Activated B cell treated with CpG ODN at 0.5 μM for 24 hours (primary cell): ENCODE data around the gene SCFD2. TPM values are rescaled to one million over a fixed set of nuclear protein-coding genes. Genes with fewer than 3 reads are reported as not detected.

Source experiments
- ATAC-seq: fragments of 200-7000 bp; cut with Tn5 transposase; one replicate; pipeline ENCODE4 v1.10.0; 2021; ENCODE audit warnings: low read depth, mild to moderate bottlenecking, moderate library complexity
- CTCF ChIA-PET: fragments of 350-600 bp; sonication (Branson Sonifier 250); formaldehyde crosslinking; loops from one replicate; lab custom pipeline; 2021; ENCODE audit warnings: antibody characterized with exemption; lab: Charles Lee
- POLR2A ChIA-PET: fragments of 350-600 bp; sonication (Branson Sonifier 250); formaldehyde crosslinking; loops from one replicate; lab custom pipeline; 2021; ENCODE audit warnings: antibody characterized with exemption; lab: Charles Lee
- DNase-seq: peaks from one replicate; pipeline ENCODE4 v3.0.0; 2022
- H3K27ac Mint-ChIP-seq: one replicate; pipeline ENCODE4 v1.8.0; 2020; ENCODE audit warnings: mixed read lengths
- H3K27me3 Mint-ChIP-seq: one replicate; pipeline ENCODE4 v1.8.0; 2021; ENCODE audit warnings: mixed read lengths
- H3K36me3 Mint-ChIP-seq: one replicate; pipeline ENCODE4 v1.8.0; 2021; ENCODE audit warnings: low read depth, mixed read lengths
- H3K4me1 Mint-ChIP-seq: one replicate; pipeline ENCODE4 v1.8.0; 2021; ENCODE audit warnings: mixed read lengths
- H3K4me3 Mint-ChIP-seq: one replicate; pipeline ENCODE4 v1.8.0; 2020; ENCODE audit warnings: mild to moderate bottlenecking, mixed read lengths
- H3K9me3 Mint-ChIP-seq: one replicate; pipeline ENCODE4 v1.8.0; 2020; ENCODE audit warnings: mixed read lengths
- intact Hi-C: fragments of 100-400 bp; cut with micrococcal nuclease; formaldehyde crosslinking; loops from one replicate; pipeline ENCODE4 v1.15.1; 2024
- total RNA-seq: library from RNA; stranded (reverse); gene quantifications from 2 replicates; pipeline ENCODE4 v1.2.3, GENCODE V29; 2022
- TF ChIP-seq, protein P1 (sequence below): fragments of 200-600 bp; IDR thresholded peaks from one replicate; pipeline ENCODE4 v1.8.0; 2022; ENCODE audit warnings: antibody characterized with exemption, mild to moderate bottlenecking

Gene SCFD2
- total RNA-seq, 1 donor from 2014 or later = 46.6 TPM

DNA sequence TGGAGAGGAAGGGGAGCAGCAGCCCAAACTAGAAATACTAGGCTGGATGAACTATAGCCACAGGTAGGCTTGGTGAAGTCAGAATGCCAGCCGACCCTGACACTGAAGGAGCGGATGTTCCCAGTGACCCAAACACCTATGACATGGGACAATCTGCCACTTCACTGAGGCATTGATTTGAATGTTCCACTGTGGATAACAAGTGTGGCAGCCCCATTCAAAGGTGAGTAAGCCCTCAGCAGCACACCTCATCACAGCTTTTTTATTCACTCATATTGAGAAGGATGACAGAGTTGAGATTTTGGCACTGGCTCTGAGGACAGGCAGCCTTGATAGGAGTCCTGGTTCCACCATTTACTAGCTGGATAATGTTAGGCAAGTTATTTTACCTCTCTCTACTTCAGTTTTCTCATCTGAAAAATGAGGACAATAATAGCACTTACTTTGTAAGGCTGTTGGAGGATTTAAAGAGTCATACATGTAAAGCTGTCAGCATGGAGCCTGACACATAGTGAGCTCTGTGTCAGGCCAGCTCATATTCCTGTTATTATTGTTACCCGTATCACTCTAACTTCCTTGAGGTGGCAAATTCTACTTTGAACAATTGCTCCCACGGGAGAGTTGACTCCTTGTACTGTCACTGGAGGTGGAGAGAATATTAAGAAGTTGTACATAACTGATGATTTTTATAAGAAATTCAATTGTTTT lies 389.2 kb downstream of the SCFD2 start:
- CTCF ChIA-PET = no interaction called here
- Mint-ChIP-seq H3K4me3 (no peak overlapping the region), H3K4me1 (no peaks in the 10 kb centered on the region), H3K27me3 (no peaks in the 10 kb centered on the region), H3K27ac (no peak overlapping the region), H3K9me3 (no peaks in the 10 kb centered on the region), H3K36me3 (peaks cover 3% of the 10 kb centered on the region)
- DNase-seq (no peak), ATAC-seq (no peak)
- intact Hi-C loops = no loop called here
- POLR2A ChIA-PET = no interaction called here
- TF ChIP-seq, protein P1, sequence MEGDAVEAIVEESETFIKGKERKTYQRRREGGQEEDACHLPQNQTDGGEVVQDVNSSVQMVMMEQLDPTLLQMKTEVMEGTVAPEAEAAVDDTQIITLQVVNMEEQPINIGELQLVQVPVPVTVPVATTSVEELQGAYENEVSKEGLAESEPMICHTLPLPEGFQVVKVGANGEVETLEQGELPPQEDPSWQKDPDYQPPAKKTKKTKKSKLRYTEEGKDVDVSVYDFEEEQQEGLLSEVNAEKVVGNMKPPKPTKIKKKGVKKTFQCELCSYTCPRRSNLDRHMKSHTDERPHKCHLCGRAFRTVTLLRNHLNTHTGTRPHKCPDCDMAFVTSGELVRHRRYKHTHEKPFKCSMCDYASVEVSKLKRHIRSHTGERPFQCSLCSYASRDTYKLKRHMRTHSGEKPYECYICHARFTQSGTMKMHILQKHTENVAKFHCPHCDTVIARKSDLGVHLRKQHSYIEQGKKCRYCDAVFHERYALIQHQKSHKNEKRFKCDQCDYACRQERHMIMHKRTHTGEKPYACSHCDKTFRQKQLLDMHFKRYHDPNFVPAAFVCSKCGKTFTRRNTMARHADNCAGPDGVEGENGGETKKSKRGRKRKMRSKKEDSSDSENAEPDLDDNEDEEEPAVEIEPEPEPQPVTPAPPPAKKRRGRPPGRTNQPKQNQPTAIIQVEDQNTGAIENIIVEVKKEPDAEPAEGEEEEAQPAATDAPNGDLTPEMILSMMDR = no peak

DNA sequence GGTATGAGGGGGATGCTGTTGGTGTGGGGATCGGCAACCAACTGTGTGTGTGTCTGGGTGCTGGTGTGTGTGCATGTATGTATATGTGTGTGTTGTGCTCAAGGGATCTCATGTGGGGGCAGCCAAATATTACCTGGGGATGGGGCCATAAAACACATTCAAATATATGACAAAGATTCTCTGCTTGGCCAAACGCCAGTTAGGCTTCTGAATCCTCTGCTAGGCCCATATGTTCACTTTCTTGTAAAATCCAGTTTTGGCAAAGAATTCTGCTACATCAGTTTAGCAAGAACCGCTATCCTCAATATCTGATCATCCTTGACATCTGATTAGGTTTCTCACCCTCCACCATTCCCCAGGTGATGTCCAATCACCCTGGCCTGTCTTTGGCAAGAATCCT lies 397.2 kb downstream of the SCFD2 start:
- H3K36me3 Mint-ChIP-seq = peaks cover 2% of the 10 kb centered on the region
- H3K9me3 Mint-ChIP-seq = peaks cover 2% of the 10 kb centered on the region
- H3K4me1 Mint-ChIP-seq = no peaks in the 10 kb centered on the region
- POLR2A ChIA-PET = no interaction called here
- H3K4me3 Mint-ChIP-seq = no peak overlapping the region
- H3K27ac Mint-ChIP-seq = no peak overlapping the region
- TF ChIP-seq, protein P1 = no peak
- ATAC-seq = no peak
- intact Hi-C loops = no loop called here
- no peak for DNase-seq
- CTCF ChIA-PET = no interaction called here
- no peaks in the 10 kb centered on the region for H3K27me3 Mint-ChIP-seq

DNA sequence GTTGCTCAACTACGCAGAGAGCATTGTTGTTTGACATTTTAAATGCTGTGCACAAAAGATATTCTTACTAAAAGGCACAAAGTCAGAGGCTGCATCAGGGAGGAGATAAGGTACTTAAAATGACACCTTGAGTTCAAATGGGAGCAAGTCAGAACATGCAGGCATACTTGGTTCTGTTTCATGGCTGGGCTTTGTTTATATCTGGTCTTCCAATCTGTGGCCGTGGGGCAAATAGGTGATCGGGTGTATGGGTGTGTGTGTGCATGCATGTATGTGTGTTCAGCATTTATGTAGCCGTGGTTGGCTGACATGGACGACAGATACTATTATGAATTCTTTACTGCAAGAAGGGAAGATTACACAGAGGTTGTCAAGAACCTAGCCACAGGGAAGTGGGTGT lies 397.6 kb downstream of the SCFD2 start:
- peaks cover 2% of the 10 kb centered on the region for H3K36me3 Mint-ChIP-seq
- no peak for ATAC-seq
- DNase-seq = no peak
- H3K4me1 Mint-ChIP-seq = no peaks in the 10 kb centered on the region
- ChIA-PET CTCF (no interaction called here), POLR2A (no interaction called here)
- intact Hi-C loops = no loop called here
- TF ChIP-seq, protein P1 = no peak
- H3K27me3 Mint-ChIP-seq = no peaks in the 10 kb centered on the region
- H3K9me3 Mint-ChIP-seq = peaks cover 2% of the 10 kb centered on the region
- no peak overlapping the region for H3K4me3 Mint-ChIP-seq
- H3K27ac Mint-ChIP-seq = no peak overlapping the region

DNA sequence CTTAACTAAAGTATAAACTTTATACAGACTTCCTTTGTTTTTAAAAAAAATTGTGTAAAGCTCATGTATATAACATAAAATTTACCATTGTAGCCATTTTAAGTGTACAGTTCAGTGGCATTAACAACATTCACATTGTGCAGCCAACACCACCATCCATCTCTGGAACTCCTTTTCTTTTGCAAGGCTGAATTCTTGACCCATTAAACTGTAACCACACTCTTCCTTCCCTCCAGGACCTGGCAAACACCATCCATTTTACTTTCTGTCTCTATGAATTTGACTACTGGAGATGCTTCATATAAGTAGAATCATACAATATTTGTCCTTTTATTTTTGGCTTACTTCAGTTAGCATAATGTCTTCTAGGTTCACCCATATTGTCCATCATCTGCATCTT lies 399.1 kb downstream of the SCFD2 start:
- no peaks in the 10 kb centered on the region for H3K4me1 Mint-ChIP-seq
- intact Hi-C loops = no loop called here
- ATAC-seq (no peak), DNase-seq (no peak)
- H3K27ac Mint-ChIP-seq = no peak overlapping the region
- H3K4me3 Mint-ChIP-seq = no peak overlapping the region
- no peaks in the 10 kb centered on the region for H3K27me3 Mint-ChIP-seq
- ChIA-PET CTCF (no interaction called here), POLR2A (no interaction called here)
- peaks cover 2% of the 10 kb centered on the region for H3K9me3 Mint-ChIP-seq
- H3K36me3 Mint-ChIP-seq = peaks cover 2% of the 10 kb centered on the region
- TF ChIP-seq, protein P1 = no peak

DNA sequence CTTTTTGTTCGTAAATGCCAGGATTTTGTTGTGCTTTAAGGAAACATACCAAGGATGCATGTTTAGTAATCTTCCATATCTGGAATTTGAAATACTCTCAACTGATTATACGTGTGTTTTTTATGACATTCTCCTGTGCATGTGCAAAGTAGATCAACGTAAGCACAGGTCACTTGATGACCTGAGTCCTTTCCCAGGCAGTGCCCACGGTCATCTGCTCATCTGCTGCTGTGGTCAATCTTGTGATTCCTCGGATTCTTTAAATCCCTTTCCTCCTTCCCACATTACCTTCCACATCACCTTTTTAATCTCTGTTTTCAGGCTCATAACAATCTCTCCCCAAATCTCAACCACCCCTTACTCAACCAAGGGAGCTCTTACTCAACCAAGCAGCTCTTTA lies 399.7 kb downstream of the SCFD2 start:
- no peak for DNase-seq
- Mint-ChIP-seq H3K9me3 (peaks cover under 1% of the 10 kb centered on the region), H3K27me3 (no peaks in the 10 kb centered on the region), H3K4me1 (no peaks in the 10 kb centered on the region), H3K4me3 (no peak overlapping the region), H3K36me3 (peaks cover 2% of the 10 kb centered on the region), H3K27ac (no peak overlapping the region)
- intact Hi-C loops = no loop called here
- POLR2A ChIA-PET = no interaction called here
- no peak for ATAC-seq
- CTCF ChIA-PET = no interaction called here
- TF ChIP-seq, protein P1 = no peak
